ENCODE data around the gene HERC3. TPM values are rescaled to one million over a fixed set of nuclear protein-coding genes. Genes with fewer than 3 reads are reported as not detected.

Gene HERC3
- total and polyA plus RNA-seq, 2 donors (not counting 1 experiment from before 2014, with no cell fraction given) = 24.0 to 78.1 TPM

DNA sequence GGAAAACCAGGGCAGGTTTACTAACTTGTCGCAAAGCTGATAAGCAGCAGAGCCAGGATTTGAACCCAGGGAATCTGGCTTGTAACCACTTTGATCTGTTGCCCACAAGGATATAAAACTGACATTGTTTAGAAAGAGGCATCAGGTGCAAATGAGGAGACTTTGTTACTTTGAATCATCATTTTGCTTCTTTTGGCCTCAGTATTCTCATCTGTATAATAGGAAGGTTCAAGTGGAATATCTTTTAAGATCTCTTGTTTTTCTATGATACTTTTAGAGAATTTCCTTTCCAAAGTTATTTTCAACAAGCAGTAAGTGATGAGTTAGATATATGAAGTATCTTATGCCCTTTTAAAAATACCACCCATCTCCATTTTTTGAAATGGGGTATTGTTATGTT lies 163.2 kb downstream of the HERC3 start:
- Histone ChIP-seq H3K36me3 (replicated peaks in 1 of 2; ENCODE audit: control extremely low read depth in 1 of 2, control insufficient read depth in 1 of 2, extremely low read depth in 1 of 2, insufficient read depth in 2 of 2, low read length in 1 of 2) (no peaks in the 10 kb centered on the region), H3K79me2 (ENCODE audit: control insufficient read depth, insufficient read depth, low read length) (no peaks in the 10 kb centered on the region), H3K4me3 (ENCODE audit: control extremely low read depth in 1 of 5, extremely low read depth in 1 of 5, insufficient read depth in 1 of 5, low read depth in 2 of 5, low read length in 4 of 5) (no peak overlapping the region), H3K27ac (ENCODE audit: low read length in 2 of 2) (no peak overlapping the region), H4K20me1 (ENCODE audit: control insufficient read depth, insufficient read depth, low read length, poor library complexity, severe bottlenecking) (no peaks in the 10 kb centered on the region), H3K4me1 (ENCODE audit: control insufficient read depth in 2 of 2, insufficient read depth in 2 of 2, low read length in 2 of 2) (no peaks in the 10 kb centered on the region), H2AFZ (ENCODE audit: insufficient read depth, low read depth, low read length, poor library complexity, severe bottlenecking) (no peak overlapping the region), H3K4me2 (replicated peaks; ENCODE audit: low read depth, low read length, poor library complexity, severe bottlenecking) (no peak overlapping the region), H3K27me3 (replicated peaks in 1 of 4; ENCODE audit: control extremely low read depth in 1 of 4, control insufficient read depth in 3 of 4, insufficient read depth in 4 of 4, low read length in 3 of 4) (no peaks in the 10 kb centered on the region), H3K9me3 (ENCODE audit: control extremely low read depth in 1 of 3, control insufficient read depth in 2 of 3, insufficient read depth in 1 of 3, low read length in 2 of 3) (no peaks in the 10 kb centered on the region), H3K9ac (ENCODE audit: low read length) (no peak overlapping the region)
- Mint-ChIP-seq H3K9me3 (ENCODE audit: insufficient read depth) (no peaks in the 10 kb centered on the region), H3K4me3 (no peak overlapping the region), H3K27ac (no peak overlapping the region), H3K4me1 (no peaks in the 10 kb centered on the region), H3K27me3 (peaks cover 10% of the 10 kb centered on the region)
- ChIA-PET POLR2A (no interaction called here), CTCF (no interaction called here)
- no peak for DNase-seq
- intact Hi-C loops (cut with micrococcal nuclease) = no loop called here
- WGBS (ENCODE audit: insufficient coverage) = no CpG with 5 or more reads among the region's 1 CpG
- TF ChIP-seq, protein P1, sequence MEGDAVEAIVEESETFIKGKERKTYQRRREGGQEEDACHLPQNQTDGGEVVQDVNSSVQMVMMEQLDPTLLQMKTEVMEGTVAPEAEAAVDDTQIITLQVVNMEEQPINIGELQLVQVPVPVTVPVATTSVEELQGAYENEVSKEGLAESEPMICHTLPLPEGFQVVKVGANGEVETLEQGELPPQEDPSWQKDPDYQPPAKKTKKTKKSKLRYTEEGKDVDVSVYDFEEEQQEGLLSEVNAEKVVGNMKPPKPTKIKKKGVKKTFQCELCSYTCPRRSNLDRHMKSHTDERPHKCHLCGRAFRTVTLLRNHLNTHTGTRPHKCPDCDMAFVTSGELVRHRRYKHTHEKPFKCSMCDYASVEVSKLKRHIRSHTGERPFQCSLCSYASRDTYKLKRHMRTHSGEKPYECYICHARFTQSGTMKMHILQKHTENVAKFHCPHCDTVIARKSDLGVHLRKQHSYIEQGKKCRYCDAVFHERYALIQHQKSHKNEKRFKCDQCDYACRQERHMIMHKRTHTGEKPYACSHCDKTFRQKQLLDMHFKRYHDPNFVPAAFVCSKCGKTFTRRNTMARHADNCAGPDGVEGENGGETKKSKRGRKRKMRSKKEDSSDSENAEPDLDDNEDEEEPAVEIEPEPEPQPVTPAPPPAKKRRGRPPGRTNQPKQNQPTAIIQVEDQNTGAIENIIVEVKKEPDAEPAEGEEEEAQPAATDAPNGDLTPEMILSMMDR (IDR thresholded peaks at IDR 0.05) = no peak
- no peak for TF ChIP-seq EZH2 (IDR thresholded peaks at IDR 0.05; ENCODE audit: borderline replicate concordance, insufficient read depth, low read depth, low read length, poor library complexity, severe bottlenecking)
- no peak for ATAC-seq (ENCODE audit: low read depth)

DNA sequence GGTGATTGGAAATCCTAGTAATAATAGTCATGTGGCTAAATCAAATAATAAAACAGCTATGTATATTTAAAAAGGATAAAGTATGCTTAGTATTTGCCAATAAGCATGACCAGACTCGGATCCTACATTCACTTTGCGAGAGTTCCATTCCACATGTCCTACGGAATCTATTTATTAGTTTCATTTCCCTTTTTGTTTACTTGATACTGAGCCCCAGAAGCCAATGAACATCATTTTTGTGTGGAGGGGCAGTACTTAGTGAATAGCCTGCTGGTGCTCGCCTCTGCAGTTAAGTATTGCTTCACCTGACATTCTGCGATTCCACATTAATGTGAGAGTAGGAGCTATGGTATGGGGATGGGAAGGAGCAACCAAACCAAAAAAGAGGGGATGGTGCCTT lies 163.9 kb downstream of the HERC3 start:
- H3K27ac Mint-ChIP-seq = no peak overlapping the region
- intact Hi-C loops (cut with micrococcal nuclease) = no loop called here

More for the DNA sequence above, 163.9 kb downstream of the HERC3 start:
- no peak overlapping the region for H3K4me3 Mint-ChIP-seq
- no peak for DNase-seq
- no peak overlapping the region for H2AFZ ChIP-seq (ENCODE audit: insufficient read depth, low read depth, low read length, poor library complexity, severe bottlenecking)
- peaks cover 9% of the 10 kb centered on the region for H3K27me3 Mint-ChIP-seq
- H3K79me2 ChIP-seq (ENCODE audit: control insufficient read depth, insufficient read depth, low read length) = no peaks in the 10 kb centered on the region
- no peaks in the 10 kb centered on the region for H3K9me3 Mint-ChIP-seq (ENCODE audit: insufficient read depth)
- H3K9me3 ChIP-seq (ENCODE audit: control extremely low read depth in 1 of 3, control insufficient read depth in 2 of 3, insufficient read depth in 1 of 3, low read length in 2 of 3) = no peaks in the 10 kb centered on the region
- no peak overlapping the region for H3K4me3 ChIP-seq (ENCODE audit: control extremely low read depth in 1 of 5, extremely low read depth in 1 of 5, insufficient read depth in 1 of 5, low read depth in 2 of 5, low read length in 4 of 5)
- no peaks in the 10 kb centered on the region for H3K36me3 ChIP-seq (replicated peaks in 1 of 2; ENCODE audit: control extremely low read depth in 1 of 2, control insufficient read depth in 1 of 2, extremely low read depth in 1 of 2, insufficient read depth in 2 of 2, low read length in 1 of 2)
- TF ChIP-seq, protein P1 (IDR thresholded peaks at IDR 0.05) = no peak
- no peak for TF ChIP-seq EZH2 (IDR thresholded peaks at IDR 0.05; ENCODE audit: borderline replicate concordance, insufficient read depth, low read depth, low read length, poor library complexity, severe bottlenecking)
- no peaks in the 10 kb centered on the region for H3K27me3 ChIP-seq (replicated peaks in 1 of 4; ENCODE audit: control extremely low read depth in 1 of 4, control insufficient read depth in 3 of 4, insufficient read depth in 4 of 4, low read length in 3 of 4)
- ChIA-PET CTCF (no interaction called here), POLR2A (no interaction called here)
- ATAC-seq (ENCODE audit: low read depth) = no peak
- no peaks in the 10 kb centered on the region for H4K20me1 ChIP-seq (ENCODE audit: control insufficient read depth, insufficient read depth, low read length, poor library complexity, severe bottlenecking)
- H3K4me1 ChIP-seq (ENCODE audit: control insufficient read depth in 2 of 2, insufficient read depth in 2 of 2, low read length in 2 of 2) = no peaks in the 10 kb centered on the region
- no peak overlapping the region for H3K27ac ChIP-seq (ENCODE audit: low read length in 2 of 2)
- whole genome bisulfite sequencing (ENCODE audit: insufficient coverage) = 100% methylated on average over 2 of the region's 5 CpGs
- no peaks in the 10 kb centered on the region for H3K4me1 Mint-ChIP-seq
- H3K4me2 ChIP-seq (replicated peaks; ENCODE audit: low read depth, low read length, poor library complexity, severe bottlenecking) = no peak overlapping the region
- H3K9ac ChIP-seq (ENCODE audit: low read length) = no peak overlapping the region
